Dermis microvascular lymphatic vessel endothelial cell (primary cell): ENCODE data around the gene TBC1D14. TPM values are rescaled to one million over a fixed set of nuclear protein-coding genes. Genes with fewer than 3 reads are reported as not detected.
"Not testable (repeated sequence)": the region's sequence is repeated elsewhere in the genome, so short reads cannot be mapped to it uniquely, and the experiment has no call there.

Experiments used
- DNase-seq, 2 donors: peaks; one replicate each; pipeline versions ENCODE4 v3.0.0 to v3.0.0-alpha.2; 2010; ENCODE audit warnings: low read depth in 2 of 2
- total RNA-seq: library from RNA; depleted of rRNA; stranded (reverse); fragments of >200 nt; gene quantifications from 2 replicates; pipeline ENCODE4 v1.2.1, GENCODE V29; 2014

TBC1D14 gene
- total RNA-seq, 1 donor from 2014 or later: 17.1 TPM

DNA sequence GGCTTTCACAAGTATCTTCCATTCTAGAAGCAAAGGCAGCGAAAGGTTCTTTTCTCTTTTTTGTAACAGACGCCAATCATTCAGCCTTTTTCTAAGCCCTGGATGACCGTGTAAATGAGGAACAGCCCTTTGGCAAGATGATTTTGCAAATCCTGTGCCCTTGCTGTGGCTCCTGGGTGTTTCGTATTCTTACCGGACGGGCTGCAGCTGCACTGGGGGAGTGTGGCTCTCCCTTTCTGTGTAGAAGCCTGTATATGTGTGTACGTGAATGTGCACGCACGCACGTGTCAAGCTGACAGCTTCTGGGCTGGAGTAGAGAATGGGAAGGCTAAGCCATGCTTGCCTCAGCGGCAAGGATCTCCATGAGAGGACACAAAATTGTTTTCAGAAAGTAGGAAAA, 150.0 kb downstream of the TBC1D14 start:
- no peak for DNase-seq

DNA sequence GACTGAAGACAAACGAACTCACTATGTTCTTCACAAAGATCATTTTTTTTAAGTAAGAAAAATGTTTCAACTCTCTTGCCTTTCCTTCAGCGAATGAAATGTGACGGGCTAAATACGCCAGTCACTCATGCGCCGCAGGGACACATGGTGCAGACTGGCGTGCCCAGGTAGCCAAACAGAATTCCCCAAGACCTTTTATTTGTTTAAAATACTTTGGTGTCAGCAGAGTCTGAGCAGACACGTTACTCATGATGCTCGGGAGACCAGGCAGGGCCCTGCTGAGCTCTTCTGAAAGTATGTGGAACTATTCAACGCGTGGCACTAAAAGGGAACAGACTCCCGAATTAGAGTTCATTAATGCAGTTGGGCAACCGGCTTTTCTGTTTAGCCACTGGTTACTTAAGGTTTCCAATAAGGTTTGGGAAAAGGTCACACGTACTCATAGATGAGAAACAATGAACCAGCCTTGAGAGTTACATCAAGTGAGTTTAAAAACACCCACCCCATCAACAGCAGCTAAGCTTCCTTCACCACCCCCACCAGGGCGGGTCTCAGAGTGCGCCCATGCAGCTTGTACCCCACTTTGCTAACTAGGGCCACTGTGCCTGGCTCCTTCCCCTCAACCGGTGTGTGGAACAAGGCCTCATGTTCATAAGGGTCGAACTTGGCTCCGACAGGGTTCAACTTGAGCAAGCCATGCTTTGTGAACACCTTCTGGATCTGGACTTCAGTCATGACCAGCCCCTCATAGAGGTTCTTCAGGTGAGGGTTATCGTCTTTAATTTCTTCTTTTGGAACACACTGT, 150.9 kb downstream of the TBC1D14 start:
- DNase-seq: no peak

DNA sequence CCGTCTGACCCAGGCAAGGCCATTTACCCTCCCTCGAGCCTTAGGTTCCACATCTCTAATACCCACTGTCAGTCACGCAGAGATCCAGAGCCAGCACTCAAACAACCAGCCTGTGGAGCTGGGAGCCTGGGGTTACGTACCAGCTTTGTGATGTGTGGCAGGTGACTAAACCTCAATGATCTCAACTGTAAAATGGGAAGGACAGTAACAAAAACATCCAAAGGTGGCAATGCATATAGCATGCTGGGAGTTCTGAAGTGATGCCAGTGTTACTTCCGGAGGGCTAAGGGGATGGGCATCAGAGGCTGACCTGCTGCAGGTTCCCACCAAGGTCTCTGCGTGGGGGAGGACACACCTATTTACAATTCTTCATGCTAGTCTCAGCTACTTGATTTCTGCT, 152.2 kb downstream of the TBC1D14 start:
- DNase-seq: no peak

DNA sequence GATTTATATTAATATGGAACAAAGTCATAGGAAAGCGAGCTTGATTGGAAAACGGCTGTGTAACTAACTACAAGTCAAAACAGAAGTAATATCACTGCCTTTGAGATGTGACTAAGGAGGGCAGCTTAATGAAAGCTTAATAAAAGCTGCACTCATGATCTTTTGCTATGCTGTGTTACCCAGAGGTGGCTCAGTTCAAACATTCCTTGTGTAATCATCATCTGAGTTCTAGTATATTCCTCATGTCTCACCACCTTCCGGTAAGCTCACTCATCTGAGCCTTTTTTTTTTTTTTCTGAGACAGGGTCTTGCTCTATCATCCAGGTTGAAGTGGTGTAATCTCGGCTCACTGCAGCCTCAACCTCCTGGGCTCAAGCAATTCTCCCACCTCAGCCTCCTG, 153.2 kb downstream of the TBC1D14 start:
- DNase-seq: no peak

DNA sequence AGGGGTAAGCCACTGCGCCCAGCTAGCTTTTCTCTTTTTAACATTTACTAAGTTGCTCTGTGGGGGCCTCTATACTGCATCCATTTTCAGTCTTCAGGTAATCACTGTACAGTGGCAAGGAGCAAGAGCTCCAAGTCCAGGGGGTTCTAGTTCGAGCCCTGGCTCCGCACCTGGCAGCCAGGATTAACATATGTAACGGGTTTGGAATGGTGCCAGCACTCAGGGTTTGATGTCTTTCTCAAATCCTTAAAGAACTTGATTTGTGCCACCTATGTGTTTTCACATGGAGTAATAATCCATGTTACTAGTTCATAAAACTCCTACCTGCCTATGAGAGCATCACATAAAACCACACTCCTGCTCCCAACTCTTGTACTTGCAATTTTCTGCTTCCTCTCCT, 153.7 kb downstream of the TBC1D14 start:
- no peak for DNase-seq

DNA sequence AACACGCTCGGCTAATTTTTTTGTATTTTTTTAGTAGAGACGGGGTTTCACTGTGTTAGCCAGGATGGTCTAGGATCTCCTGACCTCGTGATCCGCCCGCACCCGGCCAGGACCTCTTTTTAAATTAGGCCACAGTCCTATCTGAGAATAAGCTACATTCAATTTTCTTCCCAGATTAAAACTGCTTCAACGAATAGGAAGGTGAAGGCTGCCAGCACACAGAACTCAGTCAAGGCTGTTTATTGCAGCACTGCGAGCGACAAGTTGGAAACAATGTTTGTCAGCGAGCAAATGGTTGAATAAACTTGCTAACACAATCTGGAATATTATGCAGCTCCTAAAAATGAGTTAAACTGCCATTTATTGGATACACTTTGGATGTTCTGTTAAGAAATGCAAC, 156.4 kb downstream of the TBC1D14 start:
- no peak for DNase-seq

DNA sequence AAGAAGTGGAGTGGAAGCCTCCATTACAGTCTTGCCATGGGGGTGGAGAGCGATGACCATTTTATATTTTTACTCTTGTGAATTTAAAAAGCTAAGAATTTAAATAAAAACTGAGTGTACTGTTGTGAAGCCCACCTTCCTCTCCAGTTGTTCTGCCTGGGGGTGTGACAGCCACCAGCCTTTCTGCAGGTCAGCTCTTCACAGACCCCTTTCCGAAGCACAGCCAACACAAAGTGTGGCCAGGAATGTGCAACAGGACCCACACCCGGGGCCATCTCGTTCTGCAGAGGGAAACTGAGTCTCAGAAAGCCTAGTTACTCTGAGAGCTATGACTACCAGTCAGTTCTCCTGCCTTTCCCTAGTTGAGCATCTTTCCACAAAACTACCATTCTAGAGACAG, 156.9 kb downstream of the TBC1D14 start:
- DNase-seq: no peak

DNA sequence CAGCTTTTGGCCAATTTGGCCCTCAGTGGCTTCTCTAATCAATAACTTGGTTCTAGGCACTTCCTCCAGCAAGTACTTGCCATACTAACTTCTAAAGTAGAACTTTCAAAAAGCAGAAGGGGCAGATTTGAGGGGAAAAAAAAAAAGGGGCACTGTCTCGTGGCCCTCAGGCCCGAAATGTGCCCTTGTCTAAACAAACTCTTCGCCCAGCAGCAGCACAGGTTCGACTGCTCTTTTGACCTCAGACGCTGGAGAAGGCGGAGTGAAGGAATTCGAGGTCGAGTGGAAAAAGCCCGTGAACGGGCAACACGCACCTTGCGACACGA, 157.5 kb downstream of the TBC1D14 start:
- DNase-seq: no peak

DNA sequence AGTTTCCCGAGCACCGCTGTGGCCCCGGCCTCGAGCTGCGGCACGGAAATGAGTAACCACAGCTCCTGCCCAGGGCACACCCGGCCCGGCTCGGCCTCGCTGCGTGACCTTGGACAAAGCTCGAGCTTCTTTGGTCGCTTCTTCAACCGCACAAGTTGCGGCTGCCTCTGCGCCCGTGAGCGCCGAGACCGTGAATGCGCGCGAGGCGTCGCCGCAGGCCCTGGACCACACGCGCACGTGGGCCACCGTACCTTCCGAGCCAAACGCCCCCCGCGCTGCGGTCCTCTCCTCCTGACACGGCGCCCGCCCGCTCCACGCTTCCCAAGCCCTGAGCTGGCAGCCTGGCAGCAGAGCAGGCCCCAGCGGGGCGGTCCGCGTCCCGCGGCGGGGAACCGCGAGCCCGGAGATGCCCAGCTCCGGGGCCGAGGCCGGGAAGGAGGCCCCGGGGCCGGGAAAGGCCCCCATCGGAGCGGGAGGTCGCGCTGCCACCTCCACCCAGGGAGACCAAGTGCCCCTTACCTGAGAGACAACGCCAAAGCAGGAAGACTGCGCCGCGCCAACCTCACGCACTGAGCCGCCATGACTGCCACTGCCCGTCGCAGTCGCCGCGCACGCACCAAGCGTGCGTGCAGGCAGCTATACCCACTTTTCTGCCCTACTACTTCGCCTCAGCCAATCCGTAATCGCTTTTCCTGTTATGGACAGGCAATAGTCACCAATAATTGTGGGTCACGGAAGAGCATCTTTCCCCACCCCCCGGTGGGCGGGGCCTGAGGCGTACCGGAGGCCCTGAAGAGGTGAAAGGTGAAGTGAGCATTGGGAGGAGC, 158.0 kb downstream of the TBC1D14 start, which contains the start of gene GRPEL1:
Gene GRPEL1 (minus strand): TSS at position 613 of the 827 bp plus-strand sequence. CDS start 32 bp downstream, at position 581.
- DNase-seq: peak; percentile 98 to 100

DNA sequence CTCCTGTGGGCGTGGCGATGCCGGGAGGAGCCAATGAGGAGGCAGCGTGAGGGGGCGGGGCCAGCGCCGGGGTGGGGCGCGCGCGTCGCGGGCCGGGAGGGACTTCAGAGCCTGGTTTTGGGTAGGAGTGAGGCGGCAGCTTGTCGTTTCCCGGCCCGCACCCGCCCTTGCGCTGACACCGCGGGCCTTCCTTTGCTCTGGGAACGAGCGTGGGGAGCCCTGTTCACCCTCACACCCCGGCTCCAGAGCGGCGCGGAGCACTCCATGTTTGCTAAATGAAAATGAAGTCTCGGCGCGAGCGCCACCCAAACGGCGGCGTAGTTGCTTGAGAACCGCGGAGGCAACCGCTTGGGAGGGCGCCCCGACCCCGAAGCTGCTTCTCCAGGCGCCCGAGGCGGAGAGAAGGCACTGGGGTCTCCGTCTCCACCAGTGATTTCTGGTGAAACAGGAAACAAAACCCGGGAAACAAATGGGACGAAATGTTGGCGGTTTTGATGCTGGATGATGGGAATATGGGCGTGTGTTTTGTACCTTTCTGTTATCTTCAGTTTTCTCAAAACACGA, 158.7 kb downstream of the TBC1D14 start:
- no peak for DNase-seq

DNA sequence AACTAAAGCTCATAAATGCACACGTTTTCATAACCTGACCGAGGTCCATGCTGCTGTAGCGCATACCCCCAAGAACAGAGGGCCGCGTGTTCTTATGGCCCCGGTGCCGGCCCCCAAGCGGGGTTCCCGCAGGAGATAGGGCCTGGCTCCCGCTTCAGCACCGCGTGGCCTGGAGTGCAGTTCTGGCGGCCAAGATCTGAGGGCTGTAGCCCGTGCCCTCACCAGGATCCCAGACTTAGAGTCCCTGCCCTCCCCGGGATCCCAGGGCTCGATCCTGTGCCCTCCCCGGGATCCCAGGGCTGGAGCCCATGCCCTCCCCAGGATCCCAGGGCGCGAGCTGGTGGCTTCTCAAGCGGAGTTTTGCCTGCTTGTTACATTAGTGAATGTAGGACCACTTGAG, 159.3 kb downstream of the TBC1D14 start:
- peak in 1 of 2 donors; percentile 23 for DNase-seq

DNA sequence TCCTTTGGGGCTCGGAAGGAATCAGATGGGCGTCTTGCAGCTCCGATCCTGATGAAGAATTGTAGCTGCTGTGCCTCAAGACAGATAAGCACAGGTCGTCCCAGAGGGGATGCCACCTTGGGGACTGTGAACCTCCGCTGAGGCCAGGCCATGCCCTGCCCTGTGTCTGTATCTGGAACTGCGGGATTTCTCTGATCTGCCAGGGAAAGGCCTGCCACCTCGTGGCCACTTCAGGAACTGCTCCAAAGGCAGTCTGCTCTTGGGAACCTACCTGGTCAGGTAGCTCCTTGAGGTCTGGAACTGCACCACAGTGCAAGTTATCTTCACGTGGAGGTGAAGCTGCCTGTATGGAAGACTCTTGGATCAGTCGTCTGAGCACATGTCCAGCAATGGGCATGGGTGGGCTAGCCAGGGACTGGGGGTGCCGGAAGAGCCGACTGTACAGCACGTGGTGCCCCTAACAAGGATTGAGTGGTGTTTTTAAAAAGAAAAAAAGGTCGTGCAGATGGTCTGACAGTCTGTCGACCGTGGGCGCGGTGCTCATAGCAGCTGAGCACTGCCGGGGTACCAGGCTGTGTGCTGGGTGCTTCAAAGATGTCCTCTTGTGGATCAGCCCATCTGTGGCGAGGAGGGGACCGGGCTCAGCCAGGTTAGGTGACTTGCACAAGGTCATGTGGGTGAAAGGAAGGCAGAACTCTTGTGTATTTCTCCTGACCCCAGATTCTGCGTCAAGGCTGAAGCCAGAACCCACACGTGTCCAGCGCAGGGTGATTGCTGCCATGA, 161.3 kb downstream of the TBC1D14 start:
- DNase-seq: peak; percentile 60 to 75

DNA sequence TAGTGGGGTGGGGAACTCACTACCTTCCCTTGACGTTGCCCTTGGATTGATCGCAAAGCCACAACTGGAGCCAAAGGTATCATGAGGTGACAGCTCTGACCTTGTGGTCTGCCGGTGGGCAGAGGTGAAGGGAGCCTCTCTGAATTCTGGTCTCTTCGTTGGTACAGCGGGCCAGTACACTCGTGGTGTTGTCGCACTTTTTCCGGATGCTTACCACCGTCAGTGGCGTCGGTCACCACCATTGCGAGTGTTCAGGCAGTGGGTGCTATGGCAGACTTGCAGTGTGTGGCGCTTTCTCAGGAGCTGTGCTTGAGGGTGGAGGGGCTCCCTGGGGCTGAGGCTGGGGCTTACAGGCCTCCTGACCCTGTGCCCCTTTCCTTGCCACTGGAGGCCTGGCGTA, 163.4 kb downstream of the TBC1D14 start:
- no peak for DNase-seq

DNA sequence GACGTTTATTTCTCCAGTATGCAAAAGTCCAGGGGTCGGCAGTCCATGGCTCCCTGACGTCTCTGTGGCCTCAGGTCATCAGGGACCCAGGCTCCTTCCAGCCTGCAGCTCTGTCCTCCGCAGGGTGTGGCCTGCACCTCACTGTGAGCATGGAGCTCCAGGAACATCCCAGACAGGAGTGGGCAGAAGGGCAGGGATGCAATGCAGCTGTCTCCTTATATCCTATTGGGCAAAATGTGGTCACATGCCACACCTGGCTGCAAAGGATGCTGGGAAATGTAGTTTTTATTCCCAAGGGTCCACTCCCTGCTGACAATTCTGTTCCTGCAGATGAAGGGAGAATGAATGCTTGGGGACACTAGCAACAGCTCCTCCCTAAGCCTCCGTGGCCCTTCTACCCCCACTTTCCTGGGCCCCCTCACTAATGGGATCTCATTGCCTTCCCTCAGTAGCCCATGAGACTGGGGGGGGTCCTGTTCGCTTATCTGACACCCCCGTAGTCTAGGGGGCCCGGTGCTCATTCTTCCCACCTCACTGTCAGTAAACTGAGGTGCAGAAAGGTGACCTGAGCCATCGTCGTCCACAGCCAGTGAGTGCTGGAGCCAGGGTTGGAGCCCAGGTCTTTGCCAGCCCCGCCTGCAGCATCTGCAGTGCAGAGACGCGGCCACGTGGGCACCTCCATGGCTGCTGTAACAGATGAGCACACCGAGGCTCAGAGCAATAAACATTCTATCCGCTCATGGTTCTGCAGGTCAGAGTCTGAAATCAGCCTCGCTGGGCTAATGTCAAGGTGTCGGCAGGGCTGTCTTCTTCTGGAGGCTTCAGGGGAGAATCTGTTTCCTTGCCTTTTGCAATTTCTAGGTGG, 164.1 kb downstream of the TBC1D14 start:
- DNase-seq: peak; percentile 35 to 60

DNA sequence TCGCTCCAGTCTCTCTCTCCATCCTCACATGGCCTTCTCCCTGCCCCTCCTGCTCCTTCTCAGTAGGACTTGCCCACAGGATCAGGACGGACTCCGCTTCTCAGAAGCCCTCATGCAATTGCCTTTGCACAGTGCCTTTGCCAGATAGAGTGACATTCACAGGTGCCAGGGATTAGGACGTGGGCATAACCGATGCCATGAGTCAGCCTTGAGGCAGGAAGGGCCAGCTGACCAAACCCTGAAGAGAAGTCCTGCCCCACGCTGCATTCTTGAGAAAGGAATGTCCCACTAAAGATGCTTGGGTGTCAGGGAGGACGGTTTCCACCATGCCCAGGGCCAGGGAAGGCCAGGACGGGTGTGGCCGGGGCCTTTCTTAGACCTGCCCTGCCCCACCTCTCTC, 164.8 kb downstream of the TBC1D14 start:
- no peak for DNase-seq

DNA sequence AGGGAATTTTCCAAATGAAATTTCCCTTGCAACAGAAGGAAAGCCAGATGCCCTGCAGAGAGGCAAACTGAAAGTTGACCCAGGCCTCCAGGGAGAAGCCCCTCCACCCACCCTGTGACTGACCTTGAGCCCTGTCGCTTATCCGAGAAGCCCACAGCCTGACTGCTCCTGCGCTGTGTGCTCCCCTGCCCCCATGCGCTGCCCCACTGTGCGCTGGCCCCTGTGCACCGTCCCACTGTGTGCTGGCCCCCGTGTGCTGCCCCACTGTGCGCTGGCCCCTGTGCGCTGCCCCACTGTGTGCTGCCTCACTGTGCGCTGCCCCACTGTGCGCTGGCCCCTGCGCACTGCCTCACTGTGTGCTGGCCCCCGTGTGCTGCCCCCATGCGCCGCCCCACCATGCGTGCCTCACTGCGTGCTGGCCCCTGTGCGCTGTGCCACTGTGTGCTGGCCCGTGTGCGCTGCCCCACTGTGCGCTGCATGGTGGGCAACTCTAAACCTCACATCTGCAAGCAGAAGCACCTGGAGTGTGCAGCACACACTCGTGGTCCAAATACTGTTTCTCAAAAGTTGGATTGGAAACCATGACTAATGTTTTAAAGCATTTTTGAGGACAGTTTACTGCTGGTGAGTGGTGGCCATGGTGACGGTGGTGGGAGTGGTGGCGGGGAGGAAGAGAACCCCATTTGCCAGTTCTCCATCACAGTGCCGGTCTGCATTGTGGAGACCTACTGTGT, 166.5 kb downstream of the TBC1D14 start:
- DNase-seq: no peak

DNA sequence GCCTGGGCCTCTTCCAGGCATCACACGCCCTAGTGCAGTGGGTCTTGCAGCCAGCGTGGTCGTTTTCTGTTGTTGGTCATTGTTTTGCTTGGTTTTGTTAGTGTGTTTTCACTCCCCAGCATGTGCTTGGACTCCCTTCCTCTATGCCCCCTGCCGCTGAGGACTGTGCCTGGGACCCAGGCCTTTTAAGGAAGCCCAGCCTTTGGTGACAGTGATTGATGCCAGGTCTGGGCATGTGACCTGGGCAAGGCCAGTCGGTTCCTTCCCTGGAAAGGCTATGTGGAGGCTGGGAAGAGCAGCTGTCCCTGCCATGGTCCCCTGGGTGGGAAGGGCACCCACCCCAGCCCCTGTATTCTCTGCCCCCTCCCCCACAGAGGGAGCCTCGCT, 167.1 kb downstream of the TBC1D14 start:
- DNase-seq: no peak

DNA sequence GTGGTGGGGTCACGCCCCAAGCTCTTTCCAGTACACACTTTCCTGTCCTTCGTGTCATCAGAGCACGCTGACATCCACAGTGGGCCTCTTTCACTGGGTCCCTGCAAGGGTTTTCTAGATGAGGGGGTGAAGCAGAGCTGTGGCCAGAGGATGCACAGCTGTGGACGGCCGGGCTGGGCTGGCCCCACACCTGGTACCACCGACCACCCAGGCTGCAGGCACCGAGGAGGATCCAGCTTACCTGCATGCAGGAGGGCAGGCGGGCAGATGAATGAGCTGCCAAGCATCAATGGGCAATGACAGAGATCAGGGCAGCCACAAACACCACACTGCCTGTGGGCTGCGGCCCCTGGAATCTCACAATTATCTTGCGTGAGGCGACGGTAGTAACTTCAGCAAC, 167.7 kb downstream of the TBC1D14 start:
- DNase-seq: no peak

DNA sequence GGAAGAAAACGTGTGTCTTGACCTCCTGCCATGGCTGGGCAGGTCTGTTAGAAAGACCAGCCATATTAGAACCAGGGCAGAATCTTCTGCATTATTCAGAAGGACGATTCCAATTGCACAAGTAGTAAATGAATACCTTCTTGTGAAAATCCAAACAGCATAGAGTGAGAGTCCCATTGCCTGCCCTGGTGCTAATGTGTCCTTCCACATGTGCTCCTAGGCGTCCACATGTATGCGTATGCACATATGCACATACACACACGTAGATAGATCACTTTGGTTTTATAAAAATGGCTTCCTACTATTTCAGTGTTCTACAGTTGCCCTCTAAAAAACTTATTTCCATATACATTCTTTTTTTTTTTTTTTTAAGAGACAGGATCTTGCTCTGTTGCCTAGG, 168.4 kb downstream of the TBC1D14 start:
- no peak for DNase-seq

DNA sequence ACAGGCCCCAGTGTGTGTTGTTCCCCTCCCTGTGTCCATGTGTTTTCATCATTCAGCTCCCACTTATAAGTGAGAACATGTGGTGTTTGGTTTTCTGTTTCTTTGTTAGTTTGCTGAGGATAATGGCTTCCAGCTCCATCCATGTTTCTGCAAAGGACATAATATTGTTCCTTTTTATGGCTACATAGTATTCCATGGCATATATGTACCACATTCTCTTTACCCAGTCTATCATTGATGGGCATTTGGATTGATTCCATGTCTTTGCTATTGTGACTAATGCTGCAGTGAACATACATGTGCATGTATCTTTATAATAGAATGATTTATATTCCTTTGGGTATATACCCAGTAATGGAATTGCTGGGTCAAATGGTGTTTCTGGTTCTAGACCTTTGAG, 169.9 kb downstream of the TBC1D14 start:
- DNase-seq: not testable (repeated sequence)
